Astrocyte of the spinal cord (primary cell): ENCODE measurements around the gene EIF6.
"Not testable (repeated sequence)": the region's sequence is repeated elsewhere in the genome, so short reads cannot be mapped to it uniquely, and the experiment has no call there.

Experiments
- DNase-seq: peaks from one replicate; pipeline ENCODE4 v3.0.0; 2011; ENCODE audit warnings: low read depth, low spot score
- H3K4me3 ChIP-seq: 2 replicates; pipeline ENCODE4 v1.5.1; 2011; ENCODE audit warnings: low read depth, mild to moderate bottlenecking, low read length, moderate library complexity
- CTCF ChIP-seq: IDR thresholded peaks from 2 replicates; pipeline ENCODE4 v1.5.1; 2012; ENCODE audit warnings: low read depth, mild to moderate bottlenecking, low read length, inconsistent platforms
- in situ Hi-C: cut with HindIII; loops from 2 replicates; pipeline ENCODE4 v1.10.0; 2017; ENCODE audit warnings: low sequenced_read_pairs

Gene EIF6

GRCh38 chr20:35319192-35319870, 34.8 kb upstream of the EIF6 start:
- DNase-seq = peak; percentile 75
- H3K4me3 ChIP-seq = no peak overlapping the region
- in situ Hi-C loops = loop anchor here (25.0 kb wide), 1 partner anchor 118 kb away; the partner anchor contains the start of gene GDF5
- TF ChIP-seq CTCF = no peak

- TF ChIP-seq CTCF = no peak
- in situ Hi-C loops = loop anchor here (25.0 kb wide), 1 partner anchor 119 kb away; the partner anchor contains the start of gene GDF5
Measured at GRCh38 chr20:35318502-35319157, 34.1 kb upstream of the EIF6 start.

GRCh38 chr20:35317416-35318210, 33.0 kb upstream of the EIF6 start:
- in situ Hi-C loops = loop anchor here (25.0 kb wide), 1 partner anchor 120 kb away; the partner anchor contains the start of gene GDF5
- DNase-seq = no peak
- no peak for TF ChIP-seq CTCF

More at GRCh38 chr20:35318502-35319157, 34.1 kb upstream of the EIF6 start:
- peak; percentile 86 for DNase-seq
- H3K4me3 ChIP-seq = no peak overlapping the region

GRCh38 chr20:35316086-35316485, 31.5 kb upstream of the EIF6 start:
- in situ Hi-C loops = loop anchor here (25.0 kb wide), 1 partner anchor 121 kb away; the partner anchor contains the start of gene GDF5
- DNase-seq = no peak
- no peak overlapping the region for H3K4me3 ChIP-seq
- TF ChIP-seq CTCF = no peak

More at GRCh38 chr20:35317416-35318210, 33.0 kb upstream of the EIF6 start:
- H3K4me3 ChIP-seq = no peak overlapping the region

GRCh38 chr20:35315632-35316020, 31.1 kb upstream of the EIF6 start:
- DNase-seq, H3K4me3 ChIP-seq: not testable (repeated sequence)
- in situ Hi-C loops = loop anchor here (25.0 kb wide), 1 partner anchor 122 kb away; the partner anchor contains the start of gene GDF5

- in situ Hi-C loops = loop anchor here (25.0 kb wide), 1 partner anchor 122 kb away; the partner anchor contains the start of gene GDF5
- no peak overlapping the region for H3K4me3 ChIP-seq
- DNase-seq = no peak
- no peak for TF ChIP-seq CTCF
Measured at GRCh38 chr20:35314816-35315631, 30.5 kb upstream of the EIF6 start.
